Thyroid gland (tissue), 4 donors: Measurements from ENCODE around the gene MEPCE. TPM values are rescaled to one million over a fixed set of nuclear protein-coding genes. Genes with fewer than 3 reads are reported as not detected.

Experiments used
- DNase-seq, 2 donors: peaks; one replicate each; pipeline ENCODE4 v3.0.0-alpha.2; 2019
- H3K27ac ChIP-seq, 3 donors: fragments of 200-600 bp; sonication (generic); 1 replicate in 2 of 3; 2 replicates in 1 of 3; pipeline ENCODE4 v1.5.1; 2016 to 2019; ENCODE audit warnings: mild to moderate bottlenecking in 1 of 3, moderate library complexity in 1 of 3
- H3K27me3 ChIP-seq: fragments of 200-600 bp; sonication (generic); one replicate; pipeline ENCODE4 v1.5.1; 2019
- H3K36me3 ChIP-seq, 2 donors: fragments of 200-600 bp; sonication (generic); one replicate each; pipeline ENCODE4 v1.5.1; 2016 to 2019
- H3K4me1 ChIP-seq, 2 donors: fragments of 200-600 bp; sonication (generic); one replicate each; pipeline ENCODE4 v1.5.1; 2017 to 2019
- H3K4me3 ChIP-seq, 3 donors: fragments of 200-600 bp; sonication (generic); replicated peaks in 1 of 3; 1 replicate in 2 of 3; 2 replicates in 1 of 3; pipeline ENCODE4 v1.5.1; 2016; ENCODE audit warnings: mild to moderate bottlenecking in 1 of 3
- H3K9me3 ChIP-seq: fragments of 200-600 bp; sonication (generic); one replicate; pipeline ENCODE4 v1.5.1; 2017
- CTCF ChIP-seq, 6 experiments: fragments of 200-600 bp in 3 of 6; fragments of 450-650 bp in 3 of 6; sonication (generic) in 3 of 6; IDR thresholded peaks; one replicate each; pipeline ENCODE4 v1.5.1; 2016 to 2019; ENCODE audit warnings: antibody characterized with exemption in 6 of 6, mild to moderate bottlenecking in 2 of 6, inconsistent platforms in 1 of 6, moderate library complexity in 1 of 6
- POLR2A ChIP-seq, 2 donors: fragments of 450-650 bp; IDR thresholded peaks; one replicate each; pipeline ENCODE4 v1.6.1; 2017; ENCODE audit warnings: antibody characterized with exemption in 2 of 2, mild to moderate bottlenecking in 2 of 2, moderate library complexity in 1 of 2
- WGBS, 2 donors: methylation state at CpG; one replicate each; pipeline ENCODE4 v1.1.5; 2017; 5-methylcytosine and 5-hydroxymethylcytosine counted together
- intact Hi-C: fragments of 100-400 bp; cut with DNase I; formaldehyde crosslinking; loops from one replicate; pipeline ENCODE4 v1.15.1; 2023
- total RNA-seq, 4 donors: library from RNA; depleted of rRNA; stranded (reverse); fragments of >200 nt; gene quantifications; one replicate each; pipeline ENCODE4 v1.2.3, GENCODE V29; 2016

MEPCE gene
- total RNA-seq, 4 donors from 2014 or later, result 42.9 to 48.7 (median 45.6) TPM

- Histone ChIP-seq H3K36me3 (no peaks in the 10 kb centered on the region), H3K4me3 (no peak overlapping the region), H3K27me3 (no peaks in the 10 kb centered on the region), H3K9me3 (no peaks in the 10 kb centered on the region), H3K4me1 (no peaks in the 10 kb centered on the region), H3K27ac (no peak overlapping the region)
- 68 to 89% methylated on average over 7 to 11 of the region's 11 CpGs for WGBS, 2 donors
- peak; percentile 23 to 30 for DNase-seq
- intact Hi-C loops, result no loop called here
- peak in 1 of 6 experiments; percentile 13 for TF ChIP-seq CTCF (IDR thresholded peaks at IDR 0.05)
- TF ChIP-seq POLR2A (IDR thresholded peaks at IDR 0.05), result no peak
Measured at GRCh38 chr7:100400656-100401055, 29.0 kb upstream of the MEPCE start.

- no peak for DNase-seq
- Histone ChIP-seq H3K27me3 (no peaks in the 10 kb centered on the region), H3K4me3 (no peak overlapping the region), H3K4me1 (no peaks in the 10 kb centered on the region), H3K9me3 (no peaks in the 10 kb centered on the region), H3K27ac (no peak overlapping the region), H3K36me3 (no peaks in the 10 kb centered on the region)
- intact Hi-C loops, result no loop called here
- WGBS, 2 donors, result 86 to 90% methylated on average over 5 of the region's 5 CpGs
- TF ChIP-seq CTCF (IDR thresholded peaks at IDR 0.05), result no peak
- no peak for TF ChIP-seq POLR2A (IDR thresholded peaks at IDR 0.05)
Measured at GRCh38 chr7:100401811-100402210, 27.8 kb upstream of the MEPCE start.

GRCh38 chr7:100402241-100402640 is 27.4 kb upstream of the MEPCE start:
- no peak overlapping the region for H3K4me3 ChIP-seq
- WGBS, 2 donors, result 94 to 100% methylated on average over 2 of the region's 2 CpGs
- H3K4me1 ChIP-seq, result no peaks in the 10 kb centered on the region
- no peak for TF ChIP-seq CTCF (IDR thresholded peaks at IDR 0.05)
- TF ChIP-seq POLR2A (IDR thresholded peaks at IDR 0.05), result no peak
- no peak for DNase-seq
- no peaks in the 10 kb centered on the region for H3K9me3 ChIP-seq
- H3K27ac ChIP-seq, result no peak overlapping the region
- intact Hi-C loops, result no loop called here
- H3K36me3 ChIP-seq, result no peaks in the 10 kb centered on the region
- H3K27me3 ChIP-seq, result no peaks in the 10 kb centered on the region

GRCh38 chr7:100406767-100407166 is 22.9 kb upstream of the MEPCE start:
- Histone ChIP-seq H3K4me3 (no peak overlapping the region), H3K4me1 (no peaks in the 10 kb centered on the region), H3K9me3 (no peaks in the 10 kb centered on the region), H3K36me3 (no peaks in the 10 kb centered on the region), H3K27ac (no peak overlapping the region), H3K27me3 (no peaks in the 10 kb centered on the region)
- DNase-seq, result no peak
- TF ChIP-seq CTCF (IDR thresholded peaks at IDR 0.05) (no peak), POLR2A (IDR thresholded peaks at IDR 0.05) (no peak)
- 64 to 67% methylated on average over 6 of the region's 6 CpGs for whole genome bisulfite sequencing, 2 donors
- intact Hi-C loops, result no loop called here

GRCh38 chr7:100407285-100408180 is 22.1 kb upstream of the MEPCE start:
- no peak overlapping the region for H3K27ac ChIP-seq
- no peaks in the 10 kb centered on the region for H3K36me3 ChIP-seq
- TF ChIP-seq POLR2A (IDR thresholded peaks at IDR 0.05) (no peak), CTCF (IDR thresholded peaks at IDR 0.05) (peak in 4 of 6 experiments; percentile 27 to 53 (median 40))
- H3K27me3 ChIP-seq, result no peaks in the 10 kb centered on the region
- intact Hi-C loops, result no loop called here
- H3K4me1 ChIP-seq, result no peaks in the 10 kb centered on the region
- DNase-seq, result no peak
- H3K4me3 ChIP-seq, result no peak overlapping the region
- no peaks in the 10 kb centered on the region for H3K9me3 ChIP-seq
- WGBS, 2 donors, result 59 to 63% methylated on average over 12 of the region's 12 CpGs
